Fibroblast of the aortic adventitia (primary cell): ENCODE measurements around the gene CD19. TPM values are rescaled to one million over a fixed set of nuclear protein-coding genes. Genes with fewer than 3 reads are reported as not detected.
"Not testable (repeated sequence)": the region's sequence is repeated elsewhere in the genome, so short reads cannot be mapped to it uniquely, and the experiment has no call there.

Source experiments
- DNase-seq: peaks from one replicate; pipeline ENCODE4 v3.0.0-alpha.2; 2010; ENCODE audit warnings: low read depth
- H3K4me3 ChIP-seq: 2 replicates; pipeline ENCODE4 v1.5.1; 2011; ENCODE audit warnings: low read depth, mild to moderate bottlenecking, control low read depth, low read length, moderate library complexity
- CTCF ChIP-seq: IDR thresholded peaks from 2 replicates; pipeline ENCODE4 v1.5.1; 2011; ENCODE audit warnings: mild to moderate bottlenecking, low read length, control low read depth, inconsistent platforms; ENCODE audit not compliant: insufficient read depth
- total RNA-seq: library from RNA; depleted of rRNA; stranded (reverse); fragments of >200 nt; gene quantifications from 2 replicates; pipeline ENCODE4 v1.2.3, GENCODE V29; 2012; ENCODE audit warnings: low replicate concordance

CD19 gene
- total RNA-seq, 1 donor: not detected

- H3K4me3 ChIP-seq: no peak overlapping the region
- no peak for DNase-seq
- TF ChIP-seq CTCF: no peak
Observed at GRCh38 chr16:28918698-28919097, 13.1 kb upstream of the CD19 start.

GRCh38 chr16:28923231-28923587 is 8.6 kb upstream of the CD19 start:
- no peak overlapping the region for H3K4me3 ChIP-seq
- DNase-seq: no peak
- no peak for TF ChIP-seq CTCF

GRCh38 chr16:28923652-28924398 is 7.9 kb upstream of the CD19 start:
- peak overlapping the region; percentile 82 for H3K4me3 ChIP-seq
- no peak for DNase-seq
- TF ChIP-seq CTCF: no peak

GRCh38 chr16:28924399-28924761 is 7.4 kb upstream of the CD19 start:
- TF ChIP-seq CTCF: no peak
- H3K4me3 ChIP-seq: peak overlapping the region; percentile 82
- DNase-seq: no peak

- DNase-seq: peak; percentile 83
- TF ChIP-seq CTCF: no peak
- H3K4me3 ChIP-seq: peak within 1 kb of the TSS; percentile 82
Observed at GRCh38 chr16:28924762-28925385, 6.9 kb upstream of the CD19 start, which contains the start of gene RABEP2. Gene RABEP2 (minus strand): TSS chr16:28925238. CDS start chr16:28925163, 75 bp downstream.

- DNase-seq: peak; percentile 84
- peak overlapping the region; percentile 82 for H3K4me3 ChIP-seq
- peak; percentile 6 for TF ChIP-seq CTCF
Observed at GRCh38 chr16:28925386-28926228, 6.2 kb upstream of the CD19 start.

GRCh38 chr16:28926284-28926683 is 5.5 kb upstream of the CD19 start:
- not testable (repeated sequence) for DNase-seq, H3K4me3 ChIP-seq
